GM10248 (cell line): Measurements from ENCODE around the gene C22orf15.

Experiments
- CTCF ChIA-PET: fragments of 300-600 bp; sonication (Branson Sonifier 250); formaldehyde crosslinking; extraction: SDS; loops from one replicate; lab custom pipeline; 2021; ENCODE audit warnings: antibody characterized with exemption; lab: Yijun Ruan, JAX
- POLR2A ChIA-PET: fragments of 350-650 bp; sonication (Branson Sonifier 250); formaldehyde crosslinking; extraction: SDS; loops from one replicate; lab custom pipeline; 2020; ENCODE audit warnings: antibody characterized with exemption; lab: Yijun Ruan, JAX
- DNase-seq: peaks from one replicate; pipeline ENCODE4 v3.0.0; 2012; ENCODE audit errors: extremely low spot score
- TF ChIP-seq, protein P1 (sequence below): IDR thresholded peaks from 2 replicates; pipeline ENCODE4 v1.5.1; 2012; ENCODE audit warnings: mild to moderate bottlenecking, low read depth; ENCODE audit errors: extremely low read depth, missing control alignments, control extremely low read depth

Gene C22orf15

DNA sequence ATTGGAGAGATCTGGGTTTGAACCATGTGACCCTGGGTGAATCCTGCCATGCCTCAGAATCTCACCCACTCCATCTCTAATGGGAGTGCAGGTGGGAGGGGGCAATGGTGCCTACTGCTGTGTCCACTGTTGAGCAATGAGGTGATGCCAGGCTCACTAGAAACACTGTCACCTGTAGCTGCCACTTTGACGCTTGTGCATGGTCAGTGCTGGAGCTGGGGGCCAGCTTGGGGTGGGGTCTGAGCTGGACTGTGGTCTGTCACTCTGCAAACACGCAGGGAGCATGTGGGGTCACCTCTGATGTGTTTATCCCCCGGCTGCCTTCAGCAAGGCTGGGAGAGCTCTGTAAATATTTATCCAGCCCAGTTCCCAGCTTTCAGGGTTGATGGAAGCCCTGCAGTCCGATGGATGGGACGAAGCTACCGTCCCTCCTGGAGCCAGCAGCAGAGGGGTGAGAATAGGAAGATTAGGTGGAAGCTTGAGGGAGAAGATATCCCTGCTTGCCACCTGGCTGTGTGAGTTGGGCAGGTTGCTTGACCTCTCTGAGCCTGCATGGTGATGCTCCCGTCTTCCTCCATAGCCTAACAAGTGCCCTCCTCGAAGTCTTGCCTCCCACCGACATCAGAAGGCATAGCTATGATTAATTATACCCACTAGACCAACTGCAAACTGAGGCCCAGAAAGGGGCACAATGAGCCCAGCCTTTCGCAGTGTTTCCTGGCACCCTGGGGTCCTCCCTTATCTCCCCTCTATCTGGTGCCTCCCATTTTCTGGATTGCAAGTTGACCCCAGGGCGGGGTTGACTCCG is 11.5 kb downstream of the C22orf15 start:
- CTCF ChIA-PET = interaction anchor here (1.5 to 3.3 kb wide), 4 partner anchors 55 to 120 kb away, joined by 4 to 19 read pairs (median 6); partner anchors contain the start of genes MIF and SLC2A11
- POLR2A ChIA-PET = interaction anchor here (0.5 to 1.0 kb wide), 2 partner anchors 83 to 120 kb away, joined by 3 to 7 read pairs; partner anchors contain the start of genes MIF and SLC2A11
- TF ChIP-seq, protein P1, sequence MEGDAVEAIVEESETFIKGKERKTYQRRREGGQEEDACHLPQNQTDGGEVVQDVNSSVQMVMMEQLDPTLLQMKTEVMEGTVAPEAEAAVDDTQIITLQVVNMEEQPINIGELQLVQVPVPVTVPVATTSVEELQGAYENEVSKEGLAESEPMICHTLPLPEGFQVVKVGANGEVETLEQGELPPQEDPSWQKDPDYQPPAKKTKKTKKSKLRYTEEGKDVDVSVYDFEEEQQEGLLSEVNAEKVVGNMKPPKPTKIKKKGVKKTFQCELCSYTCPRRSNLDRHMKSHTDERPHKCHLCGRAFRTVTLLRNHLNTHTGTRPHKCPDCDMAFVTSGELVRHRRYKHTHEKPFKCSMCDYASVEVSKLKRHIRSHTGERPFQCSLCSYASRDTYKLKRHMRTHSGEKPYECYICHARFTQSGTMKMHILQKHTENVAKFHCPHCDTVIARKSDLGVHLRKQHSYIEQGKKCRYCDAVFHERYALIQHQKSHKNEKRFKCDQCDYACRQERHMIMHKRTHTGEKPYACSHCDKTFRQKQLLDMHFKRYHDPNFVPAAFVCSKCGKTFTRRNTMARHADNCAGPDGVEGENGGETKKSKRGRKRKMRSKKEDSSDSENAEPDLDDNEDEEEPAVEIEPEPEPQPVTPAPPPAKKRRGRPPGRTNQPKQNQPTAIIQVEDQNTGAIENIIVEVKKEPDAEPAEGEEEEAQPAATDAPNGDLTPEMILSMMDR = no peak
- no peak for DNase-seq

DNA sequence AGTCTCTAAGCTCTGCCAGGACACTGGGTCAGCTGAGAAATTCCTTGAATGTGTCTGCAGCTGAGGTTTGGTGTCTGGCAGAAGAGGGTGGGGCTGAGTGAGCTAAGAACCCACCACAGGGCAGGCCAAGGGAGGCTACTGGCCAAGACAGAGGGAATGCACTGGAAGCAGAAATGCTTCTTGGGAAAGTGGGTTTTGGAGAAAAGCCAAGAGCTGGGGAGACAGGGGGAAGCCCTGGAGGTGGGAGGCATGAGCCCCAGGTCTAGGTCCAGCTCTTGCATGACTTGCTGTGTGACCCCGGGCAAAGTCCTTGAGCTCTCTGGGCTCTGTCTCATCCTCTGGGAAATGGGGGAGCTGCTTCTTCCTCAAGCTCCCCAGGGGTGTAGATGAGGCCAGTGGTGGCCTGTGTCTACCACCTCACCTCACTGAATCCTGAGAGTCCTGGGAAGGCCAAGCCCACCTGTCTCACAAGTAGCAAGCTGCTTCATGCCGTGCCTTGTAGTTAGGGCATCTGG is 12.2 kb downstream of the C22orf15 start:
- POLR2A ChIA-PET = interaction anchor here (0.5 to 1.0 kb wide), 2 partner anchors 83 to 119 kb away, joined by 3 to 7 read pairs; partner anchors contain the start of genes MIF and SLC2A11
- TF ChIP-seq, protein P1 = no peak
- no peak for DNase-seq
- CTCF ChIA-PET = interaction anchor here (1.5 to 3.3 kb wide), 4 partner anchors 55 to 119 kb away, joined by 4 to 19 read pairs (median 6); partner anchors contain the start of genes MIF and SLC2A11

DNA sequence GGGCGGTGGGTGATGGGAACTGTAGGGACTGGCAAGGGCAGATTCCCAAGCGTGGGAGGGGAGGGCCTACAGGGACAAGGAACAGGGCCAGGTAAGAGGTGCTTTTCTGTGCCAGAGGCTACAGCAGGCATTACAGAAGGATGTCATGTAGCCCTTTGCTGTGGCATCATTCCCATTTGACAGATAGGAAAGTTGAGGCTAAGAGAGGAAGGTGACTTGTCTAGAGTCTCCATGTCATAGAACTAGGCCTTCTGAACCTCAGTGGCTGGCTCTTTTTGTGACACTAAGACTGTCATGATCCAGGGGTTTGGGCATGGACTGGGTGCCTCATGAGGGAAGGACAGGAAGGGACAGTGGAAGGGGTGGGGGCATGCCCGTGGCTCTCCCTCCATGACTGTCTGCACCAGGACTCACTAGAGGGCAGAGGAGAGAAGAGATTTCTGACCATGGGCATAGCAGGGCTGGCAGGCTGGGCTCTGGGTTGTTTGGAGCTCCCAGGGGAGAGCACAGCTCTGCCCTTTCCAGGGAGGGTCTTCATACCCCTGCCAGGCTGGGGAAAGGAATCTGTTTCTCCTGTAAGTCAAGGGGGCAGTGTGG is 13.1 kb downstream of the C22orf15 start:
- TF ChIP-seq, protein P1 = no peak
- ChIA-PET CTCF (interaction anchor here (1.5 to 3.3 kb wide), 4 partner anchors 14 to 82 kb away, joined by 4 to 19 read pairs (median 6); partner anchors contain the start of gene SLC2A11), POLR2A (no interaction called here)
- DNase-seq = no peak

DNA sequence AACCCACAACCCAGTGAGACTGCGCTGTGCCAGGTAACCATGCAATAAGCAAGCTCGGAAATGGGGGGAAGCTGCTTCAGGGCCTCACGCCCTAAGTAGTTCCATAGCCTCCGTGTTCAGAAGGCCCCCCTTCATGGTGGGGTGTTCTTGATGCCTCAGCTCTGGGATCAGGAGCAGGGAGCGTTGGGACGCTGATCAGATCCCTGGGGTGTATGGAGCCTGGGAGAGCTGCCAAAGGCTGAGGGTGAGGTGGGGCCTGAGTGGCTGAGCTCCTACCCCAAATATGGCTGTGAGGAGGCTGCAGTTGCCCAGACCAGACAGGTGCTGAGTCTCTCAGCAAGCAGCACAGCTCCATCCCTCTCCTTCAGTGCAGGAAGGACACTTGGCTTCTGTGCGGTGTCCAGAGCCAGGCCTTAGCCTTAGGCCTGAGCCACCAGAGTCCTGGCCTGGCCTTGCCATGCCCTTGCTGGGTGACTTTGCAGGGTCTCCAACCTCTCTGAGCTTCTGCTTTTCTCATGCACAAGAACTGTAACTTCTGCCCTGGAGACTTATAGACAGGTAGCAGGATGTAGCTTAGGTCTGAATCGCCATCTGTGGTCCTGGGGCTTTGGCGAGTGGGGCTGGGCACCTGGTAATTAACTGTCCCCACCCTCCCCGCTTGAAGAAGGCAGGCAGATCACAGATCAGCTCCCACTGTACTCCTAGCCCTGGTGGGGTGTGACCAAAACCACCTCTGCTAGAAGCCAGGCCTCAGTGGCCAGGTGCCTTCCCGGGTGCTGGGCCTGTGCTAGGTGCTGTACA is 15.2 kb downstream of the C22orf15 start:
- CTCF ChIA-PET = interaction anchor here (0.6 to 3.1 kb wide), 5 partner anchors 7 to 74 kb away, joined by 3 to 10 read pairs (median 7); no protein-coding TSS in a partner anchor
- TF ChIP-seq, protein P1 = no peak

DNA sequence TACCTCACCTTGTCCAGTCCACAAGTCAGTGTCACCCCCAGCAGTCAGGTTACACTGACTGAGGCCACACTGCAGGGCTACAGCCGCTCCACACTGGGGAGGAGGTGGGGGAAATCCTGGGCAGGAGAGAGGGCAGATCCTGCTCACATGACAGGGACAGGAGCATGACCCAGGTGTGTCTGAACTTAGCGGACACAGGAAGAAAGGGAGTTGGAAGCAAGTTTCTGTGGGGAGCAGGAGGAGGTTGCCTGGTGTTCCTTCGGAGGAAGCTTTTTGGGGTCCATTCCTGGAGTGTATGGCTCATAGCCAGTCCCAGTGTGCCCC is 15.7 kb downstream of the C22orf15 start:
- ChIA-PET POLR2A (no interaction called here), CTCF (interaction anchor here (1.2 to 3.1 kb wide), 3 partner anchors 8 to 71 kb away, joined by 7 to 10 read pairs (median 10); no protein-coding TSS in a partner anchor)
- DNase-seq = no peak
- TF ChIP-seq, protein P1 = no peak

More for the DNA sequence above, 15.2 kb downstream of the C22orf15 start:
- DNase-seq = no peak
- POLR2A ChIA-PET = no interaction called here
